Liver (tissue), 3 donors: ENCODE results near the gene LEMD1.

Source experiments
- EGR1 ChIP-seq, 2 donors: IDR thresholded peaks; 2 replicates each; pipeline ENCODE4 v1.6.1; 2016 to 2018; ENCODE audit warnings: antibody characterized with exemption in 2 of 2, low read depth in 2 of 2
- GABPA ChIP-seq, 2 donors: IDR thresholded peaks in 1 of 2; conservative IDR thresholded peaks in 1 of 2; 2 replicates each; pipeline ENCODE4 v1.6.1; 2016; ENCODE audit warnings: antibody characterized with exemption in 2 of 2, mild to moderate bottlenecking in 1 of 2, moderate library complexity in 1 of 2
- JUND ChIP-seq, 2 donors: IDR thresholded peaks; 2 replicates each; pipeline ENCODE4 v1.6.1; 2016; ENCODE audit warnings: antibody characterized with exemption in 2 of 2
- NR2F2 ChIP-seq: IDR thresholded peaks from 2 replicates; pipeline ENCODE4 v1.6.1; 2016; ENCODE audit warnings: antibody characterized with exemption
- RAD21 ChIP-seq, 2 donors: IDR thresholded peaks; 2 replicates each; pipeline ENCODE4 v1.6.1; 2016; ENCODE audit warnings: antibody characterized with exemption in 2 of 2, mild to moderate bottlenecking in 2 of 2
- SP1 ChIP-seq: IDR thresholded peaks from 2 replicates; pipeline ENCODE4 v1.6.1; 2018; ENCODE audit warnings: antibody characterized with exemption, mild to moderate bottlenecking
- TAF1 ChIP-seq: conservative IDR thresholded peaks from 2 replicates; pipeline ENCODE4 v1.6.1; 2016; ENCODE audit warnings: antibody characterized with exemption, mild to moderate bottlenecking
- YY1 ChIP-seq: IDR thresholded peaks from 2 replicates; pipeline ENCODE4 v1.6.1; 2016; ENCODE audit warnings: antibody characterized with exemption, mild to moderate bottlenecking
- TF ChIP-seq, protein P1 (sequence below): fragments of 150-350 bp; IDR thresholded peaks from 2 replicates; pipeline ENCODE4 v1.5.1; 2017; ENCODE audit warnings: improper control_type of control experiment, low read depth, low read length; ENCODE audit not compliant: missing input control
- TF ChIP-seq, protein P2 (sequence below): IDR thresholded peaks from 2 replicates; pipeline ENCODE4 v1.6.1; 2016; ENCODE audit warnings: antibody characterized with exemption, mild to moderate bottlenecking
- TF ChIP-seq, protein P3 (sequence below): IDR thresholded peaks from 2 replicates; pipeline ENCODE4 v1.6.1; 2016; ENCODE audit warnings: antibody characterized with exemption
- donor health status: healthy.
- donor health status: healthy.

DNA sequence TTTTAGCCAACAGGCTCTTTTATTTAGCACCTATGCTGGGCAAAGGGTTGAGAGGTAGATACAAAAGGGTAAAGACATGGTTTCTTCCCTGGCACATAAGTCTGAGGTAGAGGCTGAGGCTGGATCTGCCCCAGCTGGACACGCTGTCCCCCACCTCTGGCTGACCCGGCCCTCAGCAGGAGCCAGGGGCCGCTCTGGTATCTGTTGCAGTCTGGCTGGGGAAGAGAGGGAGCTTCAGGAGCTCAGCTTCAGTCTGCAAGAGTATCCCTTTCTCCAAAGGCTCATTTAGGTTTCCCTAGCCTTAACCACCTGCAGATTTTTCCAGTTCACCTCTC lies 19.8 kb upstream of the LEMD1 start:
- TF ChIP-seq, protein P1, sequence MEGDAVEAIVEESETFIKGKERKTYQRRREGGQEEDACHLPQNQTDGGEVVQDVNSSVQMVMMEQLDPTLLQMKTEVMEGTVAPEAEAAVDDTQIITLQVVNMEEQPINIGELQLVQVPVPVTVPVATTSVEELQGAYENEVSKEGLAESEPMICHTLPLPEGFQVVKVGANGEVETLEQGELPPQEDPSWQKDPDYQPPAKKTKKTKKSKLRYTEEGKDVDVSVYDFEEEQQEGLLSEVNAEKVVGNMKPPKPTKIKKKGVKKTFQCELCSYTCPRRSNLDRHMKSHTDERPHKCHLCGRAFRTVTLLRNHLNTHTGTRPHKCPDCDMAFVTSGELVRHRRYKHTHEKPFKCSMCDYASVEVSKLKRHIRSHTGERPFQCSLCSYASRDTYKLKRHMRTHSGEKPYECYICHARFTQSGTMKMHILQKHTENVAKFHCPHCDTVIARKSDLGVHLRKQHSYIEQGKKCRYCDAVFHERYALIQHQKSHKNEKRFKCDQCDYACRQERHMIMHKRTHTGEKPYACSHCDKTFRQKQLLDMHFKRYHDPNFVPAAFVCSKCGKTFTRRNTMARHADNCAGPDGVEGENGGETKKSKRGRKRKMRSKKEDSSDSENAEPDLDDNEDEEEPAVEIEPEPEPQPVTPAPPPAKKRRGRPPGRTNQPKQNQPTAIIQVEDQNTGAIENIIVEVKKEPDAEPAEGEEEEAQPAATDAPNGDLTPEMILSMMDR = no peak
- TF ChIP-seq, protein P2, sequence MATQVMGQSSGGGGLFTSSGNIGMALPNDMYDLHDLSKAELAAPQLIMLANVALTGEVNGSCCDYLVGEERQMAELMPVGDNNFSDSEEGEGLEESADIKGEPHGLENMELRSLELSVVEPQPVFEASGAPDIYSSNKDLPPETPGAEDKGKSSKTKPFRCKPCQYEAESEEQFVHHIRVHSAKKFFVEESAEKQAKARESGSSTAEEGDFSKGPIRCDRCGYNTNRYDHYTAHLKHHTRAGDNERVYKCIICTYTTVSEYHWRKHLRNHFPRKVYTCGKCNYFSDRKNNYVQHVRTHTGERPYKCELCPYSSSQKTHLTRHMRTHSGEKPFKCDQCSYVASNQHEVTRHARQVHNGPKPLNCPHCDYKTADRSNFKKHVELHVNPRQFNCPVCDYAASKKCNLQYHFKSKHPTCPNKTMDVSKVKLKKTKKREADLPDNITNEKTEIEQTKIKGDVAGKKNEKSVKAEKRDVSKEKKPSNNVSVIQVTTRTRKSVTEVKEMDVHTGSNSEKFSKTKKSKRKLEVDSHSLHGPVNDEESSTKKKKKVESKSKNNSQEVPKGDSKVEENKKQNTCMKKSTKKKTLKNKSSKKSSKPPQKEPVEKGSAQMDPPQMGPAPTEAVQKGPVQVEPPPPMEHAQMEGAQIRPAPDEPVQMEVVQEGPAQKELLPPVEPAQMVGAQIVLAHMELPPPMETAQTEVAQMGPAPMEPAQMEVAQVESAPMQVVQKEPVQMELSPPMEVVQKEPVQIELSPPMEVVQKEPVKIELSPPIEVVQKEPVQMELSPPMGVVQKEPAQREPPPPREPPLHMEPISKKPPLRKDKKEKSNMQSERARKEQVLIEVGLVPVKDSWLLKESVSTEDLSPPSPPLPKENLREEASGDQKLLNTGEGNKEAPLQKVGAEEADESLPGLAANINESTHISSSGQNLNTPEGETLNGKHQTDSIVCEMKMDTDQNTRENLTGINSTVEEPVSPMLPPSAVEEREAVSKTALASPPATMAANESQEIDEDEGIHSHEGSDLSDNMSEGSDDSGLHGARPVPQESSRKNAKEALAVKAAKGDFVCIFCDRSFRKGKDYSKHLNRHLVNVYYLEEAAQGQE = no peak
- TF ChIP-seq GABPA (IDR thresholded peaks at IDR 0.05 in 1 of 2, conservative IDR thresholded peaks at IDR 0.05 in 1 of 2) (no peak), SP1 (no peak), JUND (IDR thresholded peaks at IDR 0.05) (no peak), EGR1 (IDR thresholded peaks at IDR 0.05; ENCODE audit: low read depth in 2 of 2) (no peak), RAD21 (IDR thresholded peaks at IDR 0.05) (no peak), YY1 (no peak), TAF1 (no peak), NR2F2 (no peak)
- TF ChIP-seq, protein P3, sequence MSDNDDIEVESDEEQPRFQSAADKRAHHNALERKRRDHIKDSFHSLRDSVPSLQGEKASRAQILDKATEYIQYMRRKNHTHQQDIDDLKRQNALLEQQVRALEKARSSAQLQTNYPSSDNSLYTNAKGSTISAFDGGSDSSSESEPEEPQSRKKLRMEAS = no peak
